ENCODE measurements around the gene ACP1.

- TF ChIP-seq EP300 (IDR thresholded peaks at IDR 0.05) (no peak), CTCF (IDR thresholded peaks at IDR 0.05) (no peak), POLR2A (IDR thresholded peaks at IDR 0.05; ENCODE audit: low read depth) (no peak), POLR2AphosphoS5 (IDR thresholded peaks at IDR 0.05) (no peak)
Measured at GRCh38 chr2:279366-279765, 14.6 kb downstream of the ACP1 start.

Data from esophagus muscularis mucosa (tissue), 4 donors.